NCI-H187 treated with DMSO at 0.1 percent for 48 hours (cell line): ENCODE results near the gene CLCNKA.
"Not testable (repeated sequence)": the region's sequence is repeated elsewhere in the genome, so short reads cannot be mapped to it uniquely, and the experiment has no call there.

Experiments
- DNase-seq: peaks from one replicate; lab custom pipeline; 2025; lab: John Stamatoyannopoulos, UW

The CLCNKA gene

GRCh38 chr1:16021681-16022080 is at the start of gene CLCNKA:
CLCNKA (plus strand) TSS chr1:16022036; CDS start chr1:16022620, 584 bp downstream.
- peak; percentile 9 for DNase-seq

GRCh38 chr1:15972409-15972808 is 49.4 kb upstream of the CLCNKA start:
- no peak for DNase-seq

- no peak for DNase-seq
These were observed 48.1 kb upstream of the CLCNKA start for GRCh38 chr1:15973772-15974171.

- DNase-seq, result no peak
These were observed 47.0 kb upstream of the CLCNKA start for GRCh38 chr1:15974855-15975254.

GRCh38 chr1:15975358-15975804 is 46.5 kb upstream of the CLCNKA start:
- no peak for DNase-seq

GRCh38 chr1:15975805-15976680 is 45.8 kb upstream of the CLCNKA start, which contains the start of gene ZBTB17:
ZBTB17 (minus strand) TSS chr1:15976101; CDS start chr1:15948495, 27,606 bp downstream.
- DNase-seq, result peak; percentile 72

- not testable (repeated sequence) for DNase-seq
These were observed 43.9 kb upstream of the CLCNKA start for GRCh38 chr1:15977947-15978346.

- no peak for DNase-seq
These were observed 40.2 kb upstream of the CLCNKA start for GRCh38 chr1:15981679-15982078.

GRCh38 chr1:15983275-15983674 is 38.6 kb upstream of the CLCNKA start:
- DNase-seq, result no peak

- DNase-seq, result no peak
These were observed 36.1 kb upstream of the CLCNKA start for GRCh38 chr1:15985611-15986297.

GRCh38 chr1:15988856-15989736 is 32.7 kb upstream of the CLCNKA start:
- no peak for DNase-seq

GRCh38 chr1:15989776-15990175 is 32.1 kb upstream of the CLCNKA start:
- no peak for DNase-seq

- DNase-seq, result no peak
These were observed 30.2 kb upstream of the CLCNKA start for GRCh38 chr1:15991427-15992186.

- no peak for DNase-seq
These were observed 29.7 kb upstream of the CLCNKA start for GRCh38 chr1:15992187-15992553.

GRCh38 chr1:15992582-15993500 is 29.0 kb upstream of the CLCNKA start:
- DNase-seq, result no peak

GRCh38 chr1:15993666-15994065 is 28.2 kb upstream of the CLCNKA start:
- no peak for DNase-seq

- no peak for DNase-seq
These were observed 27.8 kb upstream of the CLCNKA start for GRCh38 chr1:15994081-15994480.

- DNase-seq, result no peak
These were observed 27.1 kb upstream of the CLCNKA start for GRCh38 chr1:15994590-15995351.

- DNase-seq, result no peak
These were observed 24.7 kb upstream of the CLCNKA start for GRCh38 chr1:15997076-15997585.
